ENCODE results near the gene SMOC1. TPM values are rescaled to one million over a fixed set of nuclear protein-coding genes. Genes with fewer than 3 reads are reported as not detected.

The SMOC1 gene
- polyA plus RNA-seq, 3 donors, result not detected

DNA sequence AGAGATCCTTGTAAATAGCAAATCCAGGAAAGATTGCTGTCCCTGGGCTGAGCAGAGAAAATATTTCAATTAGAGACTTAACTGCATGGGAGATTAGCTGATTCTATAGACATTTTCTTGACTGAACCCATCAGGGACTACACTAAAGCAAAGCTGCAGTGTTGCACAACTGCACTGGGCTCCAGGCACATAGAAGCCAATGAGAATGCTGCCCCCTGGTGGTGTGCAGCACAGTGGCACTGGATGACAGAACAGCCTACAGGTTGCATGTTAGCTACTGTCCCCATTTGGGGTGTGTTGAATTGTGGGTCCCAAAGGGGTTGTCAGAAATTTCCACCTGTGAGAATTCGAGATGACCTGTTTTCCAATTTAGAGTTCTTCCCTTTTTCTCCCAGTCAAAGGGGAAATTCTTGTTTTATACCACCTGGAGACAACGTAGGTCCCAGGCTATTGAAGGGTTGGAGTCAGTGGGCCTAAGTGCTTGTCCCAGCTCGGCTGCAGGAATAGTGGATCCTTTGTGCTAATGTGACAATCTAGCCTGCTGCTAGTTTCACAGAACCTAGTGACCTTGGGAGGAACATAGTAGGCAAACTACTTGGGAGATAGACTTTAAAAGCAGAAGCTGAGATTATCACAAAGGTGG lies 194.8 kb downstream of the SMOC1 start:
- Mint-ChIP-seq H3K4me1 (no peaks in the 10 kb centered on the region), H3K27me3 (ENCODE audit: low read depth in 3 of 3) (peaks cover 2 to 3% (median 2%) of the 10 kb centered on the region in 3 donors), H3K9me3 (no peaks in the 10 kb centered on the region), H3K36me3 (no peaks in the 10 kb centered on the region), H3K27ac (no peak overlapping the region), H3K4me3 (no peak overlapping the region)
- intact Hi-C loops (cut with micrococcal nuclease), result no loop called here
- Histone ChIP-seq H3K9ac (ENCODE audit: insufficient read depth, low read length, poor library complexity, severe bottlenecking) (no peak overlapping the region), H4K20me1 (ENCODE audit: insufficient read depth, low read length) (no peaks in the 10 kb centered on the region), H3K9me3 (replicated peaks in 1 of 2; ENCODE audit: control insufficient read depth in 1 of 2, insufficient read depth in 1 of 2, low read length in 2 of 2) (no peaks in the 10 kb centered on the region), H3K27me3 (ENCODE audit: control insufficient read depth in 2 of 2, insufficient read depth in 2 of 2, low read length in 2 of 2) (no peaks in the 10 kb centered on the region), H3K36me3 (replicated peaks in 1 of 2; ENCODE audit: control insufficient read depth in 1 of 2, insufficient read depth in 2 of 2, low read length in 2 of 2) (no peaks in the 10 kb centered on the region), H3K4me3 (replicated peaks in 1 of 3; ENCODE audit: low read depth in 2 of 3, low read length in 3 of 3) (no peak overlapping the region), H3K4me1 (ENCODE audit: control insufficient read depth in 1 of 2, insufficient read depth in 2 of 2, low read length in 2 of 2) (no peaks in the 10 kb centered on the region), H3K27ac (ENCODE audit: low read depth in 1 of 2, low read length in 2 of 2) (no peak overlapping the region), H3K79me2 (ENCODE audit: insufficient read depth, low read length) (no peaks in the 10 kb centered on the region), H3K4me2 (replicated peaks; ENCODE audit: extremely low read depth, low read length, poor library complexity, severe bottlenecking) (no peak overlapping the region), H2AFZ (ENCODE audit: insufficient read depth, low read depth, low read length, poor library complexity, severe bottlenecking) (no peak overlapping the region)
- WGBS (ENCODE audit: insufficient coverage), result 86% methylated on average over 2 of the region's 3 CpGs
- DNase-seq, result peak; percentile 30 to 42 (median 34)
- TF ChIP-seq, protein P1, sequence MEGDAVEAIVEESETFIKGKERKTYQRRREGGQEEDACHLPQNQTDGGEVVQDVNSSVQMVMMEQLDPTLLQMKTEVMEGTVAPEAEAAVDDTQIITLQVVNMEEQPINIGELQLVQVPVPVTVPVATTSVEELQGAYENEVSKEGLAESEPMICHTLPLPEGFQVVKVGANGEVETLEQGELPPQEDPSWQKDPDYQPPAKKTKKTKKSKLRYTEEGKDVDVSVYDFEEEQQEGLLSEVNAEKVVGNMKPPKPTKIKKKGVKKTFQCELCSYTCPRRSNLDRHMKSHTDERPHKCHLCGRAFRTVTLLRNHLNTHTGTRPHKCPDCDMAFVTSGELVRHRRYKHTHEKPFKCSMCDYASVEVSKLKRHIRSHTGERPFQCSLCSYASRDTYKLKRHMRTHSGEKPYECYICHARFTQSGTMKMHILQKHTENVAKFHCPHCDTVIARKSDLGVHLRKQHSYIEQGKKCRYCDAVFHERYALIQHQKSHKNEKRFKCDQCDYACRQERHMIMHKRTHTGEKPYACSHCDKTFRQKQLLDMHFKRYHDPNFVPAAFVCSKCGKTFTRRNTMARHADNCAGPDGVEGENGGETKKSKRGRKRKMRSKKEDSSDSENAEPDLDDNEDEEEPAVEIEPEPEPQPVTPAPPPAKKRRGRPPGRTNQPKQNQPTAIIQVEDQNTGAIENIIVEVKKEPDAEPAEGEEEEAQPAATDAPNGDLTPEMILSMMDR (IDR thresholded peaks at IDR 0.05), result peak; percentile 70

DNA sequence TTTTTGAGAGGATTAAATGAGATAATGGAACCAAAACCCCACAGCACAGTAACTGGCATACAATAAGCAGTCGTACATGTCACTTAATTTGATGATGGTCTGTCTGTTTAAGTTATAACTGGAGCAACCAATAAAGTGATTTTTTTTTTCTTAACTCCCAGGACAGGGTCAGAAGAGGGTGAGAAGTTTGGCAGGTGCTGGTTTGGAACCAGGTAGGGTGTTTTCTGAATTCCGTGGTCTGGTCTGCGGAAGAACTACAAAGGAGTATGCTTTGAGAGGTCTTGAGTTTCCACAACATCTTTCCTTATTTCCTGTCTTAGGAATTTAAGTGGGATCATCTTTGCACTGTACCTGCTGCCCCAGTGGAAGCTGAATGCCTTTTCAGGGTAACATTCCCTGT lies 197.8 kb downstream of the SMOC1 start:
- H3K4me3 ChIP-seq (replicated peaks in 1 of 3; ENCODE audit: low read depth in 2 of 3, low read length in 3 of 3), result no peak overlapping the region
- H4K20me1 ChIP-seq (ENCODE audit: insufficient read depth, low read length), result no peaks in the 10 kb centered on the region
- no peak overlapping the region for H3K9ac ChIP-seq (ENCODE audit: insufficient read depth, low read length, poor library complexity, severe bottlenecking)
- Mint-ChIP-seq H3K36me3 (no peaks in the 10 kb centered on the region), H3K9me3 (peaks cover 0 to 2% (median 0%) of the 10 kb centered on the region in 7 donors), H3K27me3 (ENCODE audit: low read depth in 3 of 3) (peaks cover 0 to 2% (median under 1%) of the 10 kb centered on the region in 3 donors), H3K27ac (no peak overlapping the region), H3K4me3 (no peak overlapping the region), H3K4me1 (no peaks in the 10 kb centered on the region)
- H3K79me2 ChIP-seq (ENCODE audit: insufficient read depth, low read length), result no peaks in the 10 kb centered on the region
- no peak for DNase-seq
- H3K4me1 ChIP-seq (ENCODE audit: control insufficient read depth in 1 of 2, insufficient read depth in 2 of 2, low read length in 2 of 2), result no peaks in the 10 kb centered on the region
- TF ChIP-seq, protein P1 (IDR thresholded peaks at IDR 0.05), result no peak
- WGBS (ENCODE audit: insufficient coverage), result no CpG with 5 or more reads among the region's 3 CpGs
- no peaks in the 10 kb centered on the region for H3K36me3 ChIP-seq (replicated peaks in 1 of 2; ENCODE audit: control insufficient read depth in 1 of 2, insufficient read depth in 2 of 2, low read length in 2 of 2)
- H3K27me3 ChIP-seq (ENCODE audit: control insufficient read depth in 2 of 2, insufficient read depth in 2 of 2, low read length in 2 of 2), result no peaks in the 10 kb centered on the region
- no peak overlapping the region for H2AFZ ChIP-seq (ENCODE audit: insufficient read depth, low read depth, low read length, poor library complexity, severe bottlenecking)
- intact Hi-C loops (cut with micrococcal nuclease), result no loop called here
- no peak overlapping the region for H3K27ac ChIP-seq (ENCODE audit: low read depth in 1 of 2, low read length in 2 of 2)
- no peak overlapping the region for H3K4me2 ChIP-seq (replicated peaks; ENCODE audit: extremely low read depth, low read length, poor library complexity, severe bottlenecking)
- H3K9me3 ChIP-seq (replicated peaks in 1 of 2; ENCODE audit: control insufficient read depth in 1 of 2, insufficient read depth in 1 of 2, low read length in 2 of 2), result no peaks in the 10 kb centered on the region
